ENCODE results near the gene RFX8.
"Not testable (repeated sequence)": the region's sequence is repeated elsewhere in the genome, so short reads cannot be mapped to it uniquely, and the experiment has no call there.

Gene RFX8

DNA sequence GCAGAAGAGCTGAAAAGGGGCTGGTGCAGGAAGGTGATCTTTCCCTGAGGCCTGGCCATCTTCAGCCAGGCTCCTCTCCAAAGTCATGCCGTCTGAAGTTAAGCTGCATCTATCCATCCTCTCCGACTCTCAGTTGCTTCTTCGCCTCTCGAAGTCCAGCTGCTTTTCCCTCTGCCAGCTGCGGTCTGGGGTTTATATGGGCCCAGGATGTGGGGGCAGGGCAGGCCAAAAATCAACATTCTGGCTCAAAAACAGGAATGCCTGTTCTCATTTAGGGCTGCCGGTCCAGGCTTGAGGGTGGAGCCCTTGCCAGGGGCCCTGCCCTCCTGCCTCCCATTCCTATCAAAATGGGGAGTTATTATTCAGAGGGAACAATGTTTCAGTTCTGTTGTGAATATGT, 118.9 kb downstream of the RFX8 start:
- H3K4me2 ChIP-seq (ENCODE audit: low read length), result no peak overlapping the region
- H3K27ac ChIP-seq (ENCODE audit: low read depth, low read length), result no peak overlapping the region
- no peak for TF ChIP-seq EZH2phosphoT487 (IDR thresholded peaks at IDR 0.05; ENCODE audit: borderline replicate concordance, low read length)
- TF ChIP-seq, protein P1, sequence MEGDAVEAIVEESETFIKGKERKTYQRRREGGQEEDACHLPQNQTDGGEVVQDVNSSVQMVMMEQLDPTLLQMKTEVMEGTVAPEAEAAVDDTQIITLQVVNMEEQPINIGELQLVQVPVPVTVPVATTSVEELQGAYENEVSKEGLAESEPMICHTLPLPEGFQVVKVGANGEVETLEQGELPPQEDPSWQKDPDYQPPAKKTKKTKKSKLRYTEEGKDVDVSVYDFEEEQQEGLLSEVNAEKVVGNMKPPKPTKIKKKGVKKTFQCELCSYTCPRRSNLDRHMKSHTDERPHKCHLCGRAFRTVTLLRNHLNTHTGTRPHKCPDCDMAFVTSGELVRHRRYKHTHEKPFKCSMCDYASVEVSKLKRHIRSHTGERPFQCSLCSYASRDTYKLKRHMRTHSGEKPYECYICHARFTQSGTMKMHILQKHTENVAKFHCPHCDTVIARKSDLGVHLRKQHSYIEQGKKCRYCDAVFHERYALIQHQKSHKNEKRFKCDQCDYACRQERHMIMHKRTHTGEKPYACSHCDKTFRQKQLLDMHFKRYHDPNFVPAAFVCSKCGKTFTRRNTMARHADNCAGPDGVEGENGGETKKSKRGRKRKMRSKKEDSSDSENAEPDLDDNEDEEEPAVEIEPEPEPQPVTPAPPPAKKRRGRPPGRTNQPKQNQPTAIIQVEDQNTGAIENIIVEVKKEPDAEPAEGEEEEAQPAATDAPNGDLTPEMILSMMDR (IDR thresholded peaks at IDR 0.05; ENCODE audit: low read depth, low read length, poor library complexity, severe bottlenecking), result no peak
- no peaks in the 10 kb centered on the region for H3K9me3 ChIP-seq (ENCODE audit: control insufficient read depth, insufficient read depth, low read length)
- no peak overlapping the region for H3K4me3 ChIP-seq (ENCODE audit: low read length)
- peaks cover 8% of the 10 kb centered on the region for H3K27me3 ChIP-seq (ENCODE audit: control insufficient read depth, low read length)
- H4K20me1 ChIP-seq (ENCODE audit: control insufficient read depth, insufficient read depth, low read depth, low read length), result no peaks in the 10 kb centered on the region
- no peaks in the 10 kb centered on the region for H3K36me3 ChIP-seq (ENCODE audit: control insufficient read depth, low read length)
- H3K4me1 ChIP-seq (ENCODE audit: control insufficient read depth, low read length), result no peaks in the 10 kb centered on the region
- no peaks in the 10 kb centered on the region for H3K9me2 ChIP-seq (replicated peaks; ENCODE audit: control insufficient read depth, low read length)
- no peaks in the 10 kb centered on the region for H3F3A ChIP-seq (ENCODE audit: control insufficient read depth, insufficient read depth)
- H3K79me2 ChIP-seq (ENCODE audit: control insufficient read depth, low read length), result no peaks in the 10 kb centered on the region

DNA sequence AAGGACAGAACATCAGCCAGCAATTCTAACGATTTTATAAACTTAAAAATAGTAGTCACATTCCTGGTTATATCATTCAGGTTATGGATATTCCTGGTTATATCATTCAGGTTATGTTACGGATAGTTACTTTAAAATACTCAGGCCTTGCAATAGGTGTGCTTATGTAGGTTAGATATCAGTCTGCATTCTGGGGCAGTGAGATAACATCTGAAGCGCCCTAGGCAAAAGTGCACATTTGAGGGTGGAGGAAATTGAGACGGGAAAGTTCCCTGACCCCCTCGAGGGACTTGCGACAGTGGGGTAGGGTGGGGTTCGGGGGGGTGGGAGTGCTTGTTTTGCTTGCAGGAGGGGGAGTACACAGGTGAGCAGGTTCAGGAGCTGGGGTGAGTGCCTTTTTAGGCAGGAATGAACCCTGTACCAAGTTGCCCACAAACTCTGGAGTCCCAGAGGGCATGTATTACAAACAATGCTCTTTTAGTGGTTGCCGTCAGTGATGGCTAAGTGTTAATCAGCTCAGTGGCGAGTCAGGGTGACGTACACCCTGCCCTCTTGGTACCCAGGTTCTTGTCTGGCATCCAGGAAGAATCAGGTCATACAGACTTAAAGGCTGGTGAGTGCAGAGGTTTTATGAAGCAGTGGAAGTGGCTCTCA, 119.4 kb downstream of the RFX8 start:
- Histone ChIP-seq H3K9me2 (replicated peaks; ENCODE audit: control insufficient read depth, low read length) (no peaks in the 10 kb centered on the region), H3K27me3 (ENCODE audit: control insufficient read depth, low read length) (peaks cover 8% of the 10 kb centered on the region), H4K20me1 (ENCODE audit: control insufficient read depth, insufficient read depth, low read depth, low read length) (no peaks in the 10 kb centered on the region), H3K27ac (ENCODE audit: low read depth, low read length) (no peak overlapping the region), H3K9me3 (ENCODE audit: control insufficient read depth, insufficient read depth, low read length) (no peaks in the 10 kb centered on the region), H3K4me3 (ENCODE audit: low read length) (no peak overlapping the region), H3K79me2 (ENCODE audit: control insufficient read depth, low read length) (no peaks in the 10 kb centered on the region), H3K4me1 (ENCODE audit: control insufficient read depth, low read length) (no peaks in the 10 kb centered on the region), H3F3A (ENCODE audit: control insufficient read depth, insufficient read depth) (no peaks in the 10 kb centered on the region), H3K4me2 (ENCODE audit: low read length) (no peak overlapping the region), H3K36me3 (ENCODE audit: control insufficient read depth, low read length) (no peaks in the 10 kb centered on the region)
- TF ChIP-seq, protein P1 (IDR thresholded peaks at IDR 0.05; ENCODE audit: low read depth, low read length, poor library complexity, severe bottlenecking), result no peak
- TF ChIP-seq EZH2phosphoT487 (IDR thresholded peaks at IDR 0.05; ENCODE audit: borderline replicate concordance, low read length), result no peak

DNA sequence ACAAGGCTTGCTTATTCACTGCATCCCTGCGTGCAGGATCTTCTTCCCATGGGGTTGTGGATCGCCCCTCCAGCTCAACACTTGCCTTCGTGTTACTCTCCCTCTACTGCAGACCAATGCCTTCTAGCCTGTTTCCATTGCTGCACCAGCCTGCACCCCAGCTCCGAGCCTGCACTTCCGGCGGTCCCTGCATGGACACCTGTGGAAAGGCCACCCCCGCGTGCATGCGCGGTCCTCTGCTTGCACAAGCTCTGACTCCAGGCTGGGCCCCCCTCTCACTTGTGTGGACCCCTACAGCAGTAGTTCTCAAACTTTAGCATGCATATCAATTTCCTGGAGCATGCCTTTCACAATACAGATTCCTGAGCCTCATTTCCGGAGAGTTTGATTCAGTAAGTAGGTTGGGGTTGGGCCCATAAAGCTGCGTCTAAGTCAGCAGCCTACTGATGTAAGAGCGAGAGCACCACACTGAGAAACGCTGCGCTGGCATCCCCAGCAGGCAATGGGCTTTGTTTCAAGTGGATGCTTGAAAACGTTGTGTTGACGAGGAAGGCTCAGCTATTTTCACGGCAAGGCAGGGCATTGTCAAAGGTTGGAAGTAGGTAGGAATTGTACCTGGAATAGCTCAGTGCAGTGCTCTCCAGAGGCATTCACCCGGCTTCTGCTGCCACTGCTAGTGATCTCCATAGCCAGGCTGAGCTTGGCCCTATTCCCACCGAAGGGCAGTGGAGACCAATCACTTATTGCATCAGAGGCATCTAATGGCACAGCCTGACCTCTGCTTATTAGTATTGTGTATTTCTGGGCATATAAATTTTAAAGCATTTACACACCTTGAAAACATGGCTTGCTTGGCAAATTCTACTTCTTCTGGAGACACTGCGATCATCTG, 120.2 kb downstream of the RFX8 start:
- Histone ChIP-seq H3K27ac (ENCODE audit: low read depth, low read length) (no peak overlapping the region), H3K4me1 (ENCODE audit: control insufficient read depth, low read length) (no peaks in the 10 kb centered on the region), H3K79me2 (ENCODE audit: control insufficient read depth, low read length) (no peaks in the 10 kb centered on the region), H3K4me2 (ENCODE audit: low read length) (no peak overlapping the region), H3K27me3 (ENCODE audit: control insufficient read depth, low read length) (peaks cover 13% of the 10 kb centered on the region), H3K9me3 (ENCODE audit: control insufficient read depth, insufficient read depth, low read length) (no peaks in the 10 kb centered on the region), H3F3A (ENCODE audit: control insufficient read depth, insufficient read depth) (no peaks in the 10 kb centered on the region), H4K20me1 (ENCODE audit: control insufficient read depth, insufficient read depth, low read depth, low read length) (no peaks in the 10 kb centered on the region), H3K4me3 (ENCODE audit: low read length) (no peak overlapping the region), H3K9me2 (replicated peaks; ENCODE audit: control insufficient read depth, low read length) (no peaks in the 10 kb centered on the region), H3K36me3 (ENCODE audit: control insufficient read depth, low read length) (no peaks in the 10 kb centered on the region)
- TF ChIP-seq, protein P1 (IDR thresholded peaks at IDR 0.05; ENCODE audit: low read depth, low read length, poor library complexity, severe bottlenecking), result no peak
- TF ChIP-seq EZH2phosphoT487 (IDR thresholded peaks at IDR 0.05; ENCODE audit: borderline replicate concordance, low read length), result no peak

DNA sequence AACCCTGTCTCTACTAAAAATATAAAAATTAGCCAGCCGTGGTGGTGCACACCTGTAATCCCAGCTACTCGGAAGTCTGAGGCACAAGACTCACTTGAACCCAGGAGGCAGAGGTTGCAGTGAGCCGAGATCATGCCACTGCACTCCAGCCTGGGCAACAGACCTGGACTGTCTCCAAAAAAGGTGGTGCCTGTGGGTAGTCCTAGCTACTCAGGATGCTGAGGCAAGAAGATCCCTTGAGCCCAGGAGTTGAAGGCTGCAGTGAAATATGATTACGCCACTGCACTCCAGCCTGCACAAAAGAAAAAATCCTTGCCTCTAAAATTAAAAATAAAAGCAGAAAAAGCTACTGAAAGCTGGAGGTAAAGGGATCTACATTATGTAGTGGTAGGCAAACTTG, 122.3 kb downstream of the RFX8 start:
- not testable (repeated sequence) for H3F3A ChIP-seq (ENCODE audit: control insufficient read depth, insufficient read depth); H3K27me3 ChIP-seq (ENCODE audit: control insufficient read depth, low read length); H3K4me1 ChIP-seq (ENCODE audit: control insufficient read depth, low read length); H3K27ac ChIP-seq (ENCODE audit: low read depth, low read length); H3K36me3 ChIP-seq (ENCODE audit: control insufficient read depth, low read length); H3K9me2 ChIP-seq (replicated peaks; ENCODE audit: control insufficient read depth, low read length); H3K4me3 ChIP-seq (ENCODE audit: low read length); H3K4me2 ChIP-seq (ENCODE audit: low read length); H3K79me2 ChIP-seq (ENCODE audit: control insufficient read depth, low read length); H3K9me3 ChIP-seq (ENCODE audit: control insufficient read depth, insufficient read depth, low read length); H4K20me1 ChIP-seq (ENCODE audit: control insufficient read depth, insufficient read depth, low read depth, low read length)

Measured in DOHH2 (cell line).